IMR-90 (cell line): ENCODE data around the gene DUSP10. TPM values are rescaled to one million over a fixed set of nuclear protein-coding genes. Genes with fewer than 3 reads are reported as not detected.

Experiments used
- ATAC-seq: fragments of 200-7000 bp; cut with Tn5 transposase; 2 replicates; pipeline ENCODE4 v1.9.1; 2020; ENCODE audit warnings: low read depth, mild to moderate bottlenecking, moderate library complexity
- BruUV-seq: library from RNA; stranded (reverse); fragments of 400-500 nt; replicated peaks from 2 replicates; lab custom pipeline; 2021; lab: Mats Ljungman, UMichigan
- CTCF ChIA-PET: fragments of 300-600 bp; formaldehyde crosslinking; extraction: SDS; loops from one replicate; lab custom pipeline; 2021; ENCODE audit warnings: antibody characterized with exemption; lab: Yijun Ruan, JAX
- POLR2A ChIA-PET: fragments of 300-600 bp; sonication (Branson Sonifier 250); formaldehyde crosslinking; loops from one replicate; lab custom pipeline; 2022; ENCODE audit warnings: antibody characterized with exemption; ENCODE audit not compliant: unreplicated experiment; lab: Charles Lee
- DNase-seq: peaks from one replicate; pipeline ENCODE4 v3.0.0; 2013
- H2AFZ ChIP-seq: replicated peaks from 2 replicates; pipeline ENCODE3; 2013; ENCODE audit warnings: low read length, mild to moderate bottlenecking; ENCODE audit not compliant: poor library complexity
- H2AK5ac ChIP-seq: 2 replicates; pipeline ENCODE4 v1.6.1; 2013; ENCODE audit warnings: low read depth, low read length, inconsistent platforms
- H2AK9ac ChIP-seq: replicated peaks from 2 replicates; pipeline ENCODE3; 2013; ENCODE audit warnings: mild to moderate bottlenecking, low read depth, low read length, moderate library complexity; ENCODE audit not compliant: poor library complexity
- H2BK120ac ChIP-seq: 2 replicates; pipeline ENCODE4 v1.6.1; 2013; ENCODE audit warnings: low read depth, low read length, inconsistent platforms
- H2BK15ac ChIP-seq: 3 replicates; pipeline ENCODE4 v1.6.1; 2013; ENCODE audit warnings: low read depth, low read length, inconsistent platforms
- H2BK20ac ChIP-seq: 2 replicates; pipeline ENCODE4 v1.6.1; 2013; ENCODE audit warnings: low read depth, mild to moderate bottlenecking, inconsistent platforms, low read length, moderate library complexity
- H2BK5ac ChIP-seq: 2 replicates; pipeline ENCODE4 v1.6.1; 2013; ENCODE audit warnings: mild to moderate bottlenecking, low read depth, low read length, inconsistent platforms; ENCODE audit not compliant: poor library complexity, severe bottlenecking
- H3K14ac ChIP-seq: replicated peaks from 2 replicates; pipeline ENCODE4 v1.6.1; 2013; ENCODE audit warnings: low read depth, low read length, inconsistent platforms
- H3K18ac ChIP-seq: 2 replicates; pipeline ENCODE4 v1.6.1; 2013; ENCODE audit warnings: low read depth, low read length, control low read depth
- H3K23ac ChIP-seq: 2 replicates; pipeline ENCODE4 v1.6.1; 2013; ENCODE audit warnings: low read depth, low read length, inconsistent platforms
- H3K27ac ChIP-seq: 2 replicates; pipeline ENCODE4 v1.5.1; 2013; ENCODE audit warnings: mild to moderate bottlenecking, control low read depth, low read length; ENCODE audit not compliant: insufficient read depth
- H3K27me3 ChIP-seq: 2 replicates; pipeline ENCODE4 v1.6.1; 2013; ENCODE audit warnings: low read length; ENCODE audit not compliant: control insufficient read depth, insufficient read depth
- H3K36me3 ChIP-seq: 2 replicates; pipeline ENCODE4 v1.6.1; 2013; ENCODE audit warnings: low read length, mixed read lengths; ENCODE audit not compliant: control insufficient read depth, insufficient read depth
- H3K4ac ChIP-seq: 2 replicates; pipeline ENCODE4 v1.6.1; 2013; ENCODE audit warnings: low read depth, low read length, inconsistent platforms
- H3K4me1 ChIP-seq: 2 replicates; pipeline ENCODE4 v1.6.1; 2013; ENCODE audit warnings: low read length, mixed read lengths; ENCODE audit not compliant: control insufficient read depth, insufficient read depth
- H3K4me2 ChIP-seq: 2 replicates; pipeline ENCODE4 v1.6.1; 2013; ENCODE audit warnings: low read depth, mild to moderate bottlenecking, control low read depth, low read length, moderate library complexity
- H3K4me3 ChIP-seq: 2 replicates; pipeline ENCODE4 v1.5.1; 2013; ENCODE audit warnings: low read depth, mild to moderate bottlenecking, control low read depth, low read length, moderate library complexity; ENCODE audit not compliant: insufficient read depth
- H3K56ac ChIP-seq: 2 replicates; pipeline ENCODE4 v1.6.1; 2013; ENCODE audit warnings: low read length, inconsistent platforms; ENCODE audit not compliant: insufficient read depth; ENCODE audit errors: extremely low read depth
- H3K79me1 ChIP-seq, 2 experiments: 2 replicates each; pipeline ENCODE4 v1.6.1; 2013; ENCODE audit warnings: low read length in 2 of 2, inconsistent platforms in 1 of 2, low read depth in 1 of 2
- H3K9ac ChIP-seq: 2 replicates; pipeline ENCODE4 v1.6.1; 2013; ENCODE audit warnings: low read depth, low read length, control low read depth
- H3K9me1 ChIP-seq: 2 replicates; pipeline ENCODE4 v1.6.1; 2013; ENCODE audit warnings: low read length, inconsistent platforms; ENCODE audit not compliant: insufficient read depth
- H3K9me3 ChIP-seq: 2 replicates; pipeline ENCODE4 v1.6.1; 2013; ENCODE audit warnings: low read length; ENCODE audit not compliant: control insufficient read depth, insufficient read depth
- H4K20me1 ChIP-seq: 2 replicates; pipeline ENCODE4 v1.6.1; 2013; ENCODE audit warnings: low read length, inconsistent platforms; ENCODE audit not compliant: insufficient read depth
- H4K5ac ChIP-seq: 2 replicates; pipeline ENCODE4 v1.6.1; 2013; ENCODE audit warnings: mild to moderate bottlenecking, low read depth, low read length, control low read depth
- H4K8ac ChIP-seq, 2 experiments: 2 replicates each; pipeline ENCODE4 v1.6.1; 2013; ENCODE audit warnings: low read depth in 2 of 2, low read length in 2 of 2, control low read depth in 1 of 2, inconsistent platforms in 1 of 2
- H4K91ac ChIP-seq: 2 replicates; pipeline ENCODE4 v1.6.1; 2013; ENCODE audit warnings: low read depth, low read length, inconsistent platforms; ENCODE audit not compliant: insufficient read depth
- CEBPB ChIP-seq: IDR thresholded peaks from 2 replicates; pipeline ENCODE4 v1.6.1; 2012; ENCODE audit warnings: low read depth, low read length, improper control_type of control experiment
- FOS ChIP-seq: fragments of 150-350 bp; IDR thresholded peaks from 2 replicates; pipeline ENCODE4 v1.6.1; 2016; ENCODE audit warnings: low read depth, low read length
- RFX5 ChIP-seq: IDR thresholded peaks from 2 replicates; pipeline ENCODE4 v1.8.0; 2012; ENCODE audit warnings: low read depth, mild to moderate bottlenecking, low read length, moderate library complexity
- SMC3 ChIP-seq: fragments of 150-350 bp; IDR thresholded peaks from 2 replicates; pipeline ENCODE4 v1.6.1; 2016; ENCODE audit warnings: low read depth, mild to moderate bottlenecking, antibody characterized with exemption, low read length, moderate library complexity
- WGBS, 2 experiments: methylation state at CpG; one replicate each; pipeline versions ENCODE4 v1.1.5 to v1.1.7; 2013; ENCODE audit warnings: missing lambda C conversion rate in 2 of 2; ENCODE audit not compliant: insufficient read length in 1 of 2; ENCODE audit errors: extremely low coverage in 2 of 2; 5-methylcytosine and 5-hydroxymethylcytosine counted together
- dilution Hi-C: fragments of 300-500 bp; cut with HindIII; formaldehyde crosslinking; loops from one replicate; pipeline ENCODE4 v1.14.3; 2018; ENCODE audit warnings: low sequenced_read_pairs; ENCODE audit not compliant: unreplicated experiment
- in situ Hi-C: fragments of 300-500 bp; cut with MboI; formaldehyde crosslinking; loops from 3 replicates; pipeline ENCODE4 v1.14.3; 2019; ENCODE audit warnings: low sequenced_read_pairs, inconsistent platforms, mixed read lengths
- intact Hi-C: fragments of 100-400 bp; cut with micrococcal nuclease; formaldehyde crosslinking; loops from 2 replicates; pipeline ENCODE4 v1.10.0; 2022
- polyA plus RNA-seq, 3 experiments: library from polyadenylated mRNA; depleted of rRNA; stranded (reverse); fragments of >200 nt; gene quantifications; 2 replicates each; pipeline ENCODE4 v1.2.3, GENCODE V29; 2012; ENCODE audit warnings: low replicate concordance in 1 of 3
- total RNA-seq: library from RNA; depleted of rRNA; stranded (reverse); fragments of >200 nt; gene quantifications from 2 replicates; pipeline ENCODE4 v1.2.3, GENCODE V29; 2012
- TF ChIP-seq, protein P1 (sequence below): conservative IDR thresholded peaks from 2 replicates; pipeline ENCODE4 v1.5.1; 2012; ENCODE audit warnings: mild to moderate bottlenecking, low read depth, low read length, improper control_type of control experiment

Gene DUSP10
- total and polyA plus RNA-seq, 2 of the 4 experiments (the other 2 are of a cell fraction) = 41.7 to 59.1 TPM

DNA sequence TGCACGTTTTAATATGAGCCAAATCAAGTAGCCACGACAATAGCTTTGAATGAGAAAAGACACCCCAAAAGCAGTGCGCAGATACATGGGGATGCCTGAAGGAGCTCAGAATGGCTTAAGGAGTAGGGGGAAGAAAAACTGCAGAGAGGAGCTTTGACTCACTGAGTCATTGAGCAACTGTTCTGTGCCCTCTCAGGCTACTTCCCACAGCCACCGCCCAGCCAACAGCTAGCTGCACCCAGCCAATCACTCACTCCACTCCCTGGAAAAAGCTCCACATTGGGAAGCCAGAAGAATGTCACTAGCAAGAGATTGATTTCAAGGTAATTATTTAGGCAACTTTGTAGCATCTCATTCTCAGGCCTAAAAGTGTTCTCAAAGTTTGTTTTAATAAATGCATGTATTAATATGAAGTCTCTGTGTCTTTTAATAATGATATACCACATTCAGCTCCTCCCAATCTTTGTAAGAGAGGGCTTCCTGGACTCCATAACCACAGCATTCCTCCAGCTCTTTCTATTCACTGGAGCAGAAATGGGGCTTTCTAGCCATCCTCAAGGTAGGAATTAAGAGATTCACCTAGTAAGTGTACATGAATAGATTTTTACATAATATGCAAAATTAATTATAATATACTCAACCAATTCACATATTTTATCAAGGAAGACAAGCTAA, 16.8 kb downstream of the DUSP10 start:
- H2BK5ac ChIP-seq = peak overlapping the region; percentile 50
- POLR2A ChIA-PET = interaction anchor here (0.8 kb wide), 1 partner anchor 16 kb away, joined by 3 read pairs; no protein-coding TSS in a partner anchor
- H3K18ac ChIP-seq = no peak overlapping the region
- peak overlapping the region; percentile 8; the same call in 1 of the 2 replicates for H3K4ac ChIP-seq
- H4K20me1 ChIP-seq = peaks cover 48% of the 10 kb centered on the region
- CTCF ChIA-PET = interaction anchor here (1.0 kb wide), 1 partner anchor 247 kb away, joined by 3 read pairs; no protein-coding TSS in a partner anchor
- no peak overlapping the region for H4K8ac ChIP-seq
- no peak overlapping the region for H4K5ac ChIP-seq
- H2BK120ac ChIP-seq = peak overlapping the region; percentile 18; the same call in 1 of the 2 replicates
- dilution Hi-C loops (no loop called here), intact Hi-C loops (loop anchor here (10.0 kb wide), 2 partner anchors 460 to 910 kb away; no protein-coding TSS in a partner anchor), in situ Hi-C loops (loop anchor here (25.0 kb wide), 1 partner anchor 912 kb away; no protein-coding TSS in a partner anchor)
- peak overlapping the region; percentile 50; the same call in 1 of the 2 replicates for H3K27ac ChIP-seq
- H4K91ac ChIP-seq = no peak overlapping the region
- no peak overlapping the region for H3K23ac ChIP-seq
- peaks cover 46% of the 10 kb centered on the region for H3K4me1 ChIP-seq
- peak; percentile 27 for ATAC-seq
- H3K9ac ChIP-seq = no peak overlapping the region
- H3K4me3 ChIP-seq = no peak overlapping the region
- H3K36me3 ChIP-seq = peaks cover 26% of the 10 kb centered on the region
- H3K14ac ChIP-seq = no peak overlapping the region; the same call in 1 of the 2 replicates
- H2BK15ac ChIP-seq = no peak overlapping the region
- TF ChIP-seq RFX5 (no peak), FOS (no peak), SMC3 (0 out of 2 replicates have a peak, but pooled peaks have one; percentile 5), CEBPB (peak; percentile 86)
- TF ChIP-seq, protein P1, sequence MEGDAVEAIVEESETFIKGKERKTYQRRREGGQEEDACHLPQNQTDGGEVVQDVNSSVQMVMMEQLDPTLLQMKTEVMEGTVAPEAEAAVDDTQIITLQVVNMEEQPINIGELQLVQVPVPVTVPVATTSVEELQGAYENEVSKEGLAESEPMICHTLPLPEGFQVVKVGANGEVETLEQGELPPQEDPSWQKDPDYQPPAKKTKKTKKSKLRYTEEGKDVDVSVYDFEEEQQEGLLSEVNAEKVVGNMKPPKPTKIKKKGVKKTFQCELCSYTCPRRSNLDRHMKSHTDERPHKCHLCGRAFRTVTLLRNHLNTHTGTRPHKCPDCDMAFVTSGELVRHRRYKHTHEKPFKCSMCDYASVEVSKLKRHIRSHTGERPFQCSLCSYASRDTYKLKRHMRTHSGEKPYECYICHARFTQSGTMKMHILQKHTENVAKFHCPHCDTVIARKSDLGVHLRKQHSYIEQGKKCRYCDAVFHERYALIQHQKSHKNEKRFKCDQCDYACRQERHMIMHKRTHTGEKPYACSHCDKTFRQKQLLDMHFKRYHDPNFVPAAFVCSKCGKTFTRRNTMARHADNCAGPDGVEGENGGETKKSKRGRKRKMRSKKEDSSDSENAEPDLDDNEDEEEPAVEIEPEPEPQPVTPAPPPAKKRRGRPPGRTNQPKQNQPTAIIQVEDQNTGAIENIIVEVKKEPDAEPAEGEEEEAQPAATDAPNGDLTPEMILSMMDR = no peak
- peak; percentile 66 for DNase-seq
- no TSS peak for BruUV-seq
- no peak overlapping the region for H2AK9ac ChIP-seq
- H3K27me3 ChIP-seq = no peaks in the 10 kb centered on the region
- peaks cover 27% of the 10 kb centered on the region for H3K9me1 ChIP-seq
- H2AK5ac ChIP-seq = 0 out of 2 replicates have a peak overlapping the region, but pooled peaks have one; percentile 1
- H2AFZ ChIP-seq = no peak overlapping the region
- WGBS, 2 experiments = no CpG with 5 or more reads among the region's 4 CpGs
- no peak overlapping the region for H3K56ac ChIP-seq
- no peaks in the 10 kb centered on the region; the same call in 1 of the 2 replicates for H3K9me3 ChIP-seq
- H2BK20ac ChIP-seq = no peak overlapping the region
- no peak overlapping the region for H3K4me2 ChIP-seq
- peaks cover 37 to 78% of the 10 kb centered on the region in 2 experiments for H3K79me1 ChIP-seq
